Thymus (tissue), 11 donors: Measurements from ENCODE around the gene CCDC89. TPM values are rescaled to one million over a fixed set of nuclear protein-coding genes. Genes with fewer than 3 reads are reported as not detected.
"Not testable (repeated sequence)": the region's sequence is repeated elsewhere in the genome, so short reads cannot be mapped to it uniquely, and the experiment has no call there.

Source experiments
- DNase-seq, 9 donors: peaks; one replicate each; pipeline ENCODE4 v3.0.0-alpha.2; 2013; ENCODE audit warnings: low spot score in 9 of 9, low read depth in 6 of 9, missing footprints in 1 of 9
- H3K27ac ChIP-seq, 2 donors: one replicate each; pipeline ENCODE4 v1.5.1; 2013; ENCODE audit warnings: control low read depth in 1 of 2, low read depth in 1 of 2, low read length in 1 of 2, mild to moderate bottlenecking in 1 of 2, moderate library complexity in 1 of 2
- H3K27me3 ChIP-seq, 2 donors: one replicate each; pipeline ENCODE4 v1.5.1; 2013; ENCODE audit warnings: low read length in 1 of 2; ENCODE audit not compliant: control insufficient read depth in 2 of 2, insufficient read depth in 1 of 2
- H3K36me3 ChIP-seq, 2 donors: one replicate each; pipeline ENCODE4 v1.5.1; 2013; ENCODE audit warnings: low read length in 1 of 2, mild to moderate bottlenecking in 1 of 2, moderate library complexity in 1 of 2; ENCODE audit not compliant: control insufficient read depth in 2 of 2, insufficient read depth in 2 of 2
- H3K4me1 ChIP-seq, 2 donors: one replicate each; pipeline ENCODE4 v1.5.1; 2013; ENCODE audit warnings: low read length in 2 of 2; ENCODE audit not compliant: control insufficient read depth in 2 of 2, insufficient read depth in 2 of 2
- H3K4me3 ChIP-seq, 2 donors: one replicate each; pipeline ENCODE4 v1.5.1; 2013; ENCODE audit warnings: low read length in 2 of 2, control low read depth in 1 of 2, mild to moderate bottlenecking in 1 of 2
- H3K9me3 ChIP-seq, 2 donors: one replicate each; pipeline ENCODE4 v1.5.1; 2013; ENCODE audit warnings: low read length in 1 of 2, mild to moderate bottlenecking in 1 of 2; ENCODE audit not compliant: control insufficient read depth in 2 of 2, insufficient read depth in 1 of 2
- WGBS: extraction: QIAGEN DNeasy Blood & Tissue Kit; methylation state at CpG from one replicate; pipeline ENCODE4 v1.1.7; 2013; 5-methylcytosine and 5-hydroxymethylcytosine counted together
- polyA plus RNA-seq: library from polyadenylated mRNA; stranded (reverse); fragments of 200-250 nt; gene quantifications from one replicate; pipeline ENCODE4 v1.2.3, GENCODE V29; 2013
- total RNA-seq: library from RNA; stranded (reverse); fragments of 120-200 nt; gene quantifications from one replicate; pipeline ENCODE4 v1.2.4, GENCODE V29; 2013
- donor health status: healthy.

CCDC89 gene
- total and polyA plus RNA-seq, 2 donors = 0.66 to 0.78 TPM

DNA sequence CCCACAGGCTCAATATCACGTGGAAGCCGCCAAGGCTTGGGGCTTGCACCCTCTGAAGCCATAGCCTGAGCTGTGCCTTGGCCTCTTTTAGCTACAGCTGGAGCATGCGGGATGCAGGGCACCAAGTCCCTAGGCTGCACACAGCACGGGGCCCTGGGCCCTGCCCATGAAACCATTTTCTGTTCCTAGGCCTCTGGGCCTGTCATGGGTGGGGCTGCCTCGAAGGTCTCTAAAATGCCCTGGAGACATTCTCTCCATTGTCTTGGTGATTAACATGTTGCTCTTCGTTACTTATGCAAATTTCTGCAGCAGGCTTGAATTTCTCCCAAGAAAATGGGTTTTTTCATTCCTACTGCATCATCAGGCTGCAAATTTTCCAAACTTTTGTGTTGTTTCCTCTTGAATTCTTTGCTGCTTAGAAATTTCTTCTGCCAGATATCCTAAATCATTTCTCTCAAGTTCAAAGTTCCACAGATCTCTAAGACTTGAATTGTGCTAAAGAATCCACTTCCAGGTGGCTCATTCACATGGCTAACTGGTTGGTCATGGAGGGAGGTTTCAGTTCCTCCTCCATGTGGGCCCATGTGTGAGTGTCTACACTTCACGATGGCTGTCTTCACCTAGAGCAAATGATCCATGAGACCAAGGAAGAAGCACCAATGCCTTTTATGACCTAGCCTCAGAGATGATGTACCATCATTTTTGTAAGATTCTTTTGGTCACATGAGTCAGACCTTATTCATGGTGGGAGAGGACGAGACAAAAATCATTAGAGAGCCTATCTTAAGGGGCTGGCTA is 13.7 kb downstream of the CCDC89 start:
- no peak overlapping the region for H3K4me3 ChIP-seq
- H3K27me3 ChIP-seq = no peaks in the 10 kb centered on the region
- no peaks in the 10 kb centered on the region for H3K4me1 ChIP-seq
- peaks cover 0 to 2% of the 10 kb centered on the region in 2 donors for H3K9me3 ChIP-seq
- no peak overlapping the region for H3K27ac ChIP-seq
- 91% methylated on average over 8 of the region's 8 CpGs for WGBS
- DNase-seq = no peak
- no peaks in the 10 kb centered on the region for H3K36me3 ChIP-seq

DNA sequence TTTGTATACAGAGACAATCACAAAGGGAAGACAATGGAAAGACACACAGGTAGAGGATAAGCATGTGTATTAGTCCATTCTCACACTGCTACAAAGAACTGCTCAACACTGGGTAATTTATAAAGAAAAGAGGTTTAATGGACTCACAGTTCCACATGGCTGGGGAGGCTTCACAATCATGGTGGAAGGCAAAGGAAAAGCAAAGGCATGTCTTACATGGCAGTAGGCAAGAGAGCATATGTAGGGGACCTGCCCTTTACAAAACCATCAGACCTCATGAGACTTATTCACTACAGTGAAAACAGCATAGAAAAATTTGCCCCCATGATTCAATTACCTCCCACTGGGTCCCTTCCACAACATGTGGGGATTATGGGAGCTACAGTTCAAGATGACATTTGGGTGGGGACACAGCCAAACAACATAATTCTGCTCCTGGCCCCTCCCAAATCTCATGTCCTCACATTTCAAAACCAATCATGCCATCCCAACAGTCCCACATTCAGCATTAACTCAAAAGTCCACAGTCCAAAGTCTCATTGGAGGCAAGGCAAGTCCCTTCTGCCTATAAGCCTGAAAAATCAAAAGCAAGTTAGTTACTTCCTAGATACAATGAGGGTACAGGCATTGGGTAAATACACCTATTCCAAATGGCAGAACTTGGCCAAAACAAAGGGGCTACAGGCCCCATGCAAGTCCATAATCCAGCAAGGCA is 14.9 kb downstream of the CCDC89 start:
- H3K9me3 ChIP-seq, H3K4me3 ChIP-seq, H3K36me3 ChIP-seq, H3K27me3 ChIP-seq, H3K4me1 ChIP-seq, H3K27ac ChIP-seq, DNase-seq: not testable (repeated sequence)

DNA sequence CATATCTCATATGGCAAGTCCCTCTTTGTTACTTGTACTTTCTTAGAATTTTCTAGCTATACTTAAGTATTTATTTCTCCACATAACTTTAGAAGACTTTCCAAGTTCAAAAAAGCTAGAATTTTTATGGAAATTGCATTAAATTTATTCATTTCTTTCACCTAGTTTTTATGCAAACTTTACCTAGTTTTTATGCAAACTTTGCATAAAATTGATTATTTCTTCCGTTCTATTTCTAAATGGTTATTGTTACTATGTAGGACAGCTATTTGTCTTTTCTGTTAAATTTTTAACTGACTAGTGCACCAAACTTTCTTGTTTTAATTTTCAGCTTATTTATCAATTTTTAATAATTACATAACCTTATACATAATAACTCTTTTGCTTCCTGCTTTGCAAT is 17.8 kb downstream of the CCDC89 start:
- no peak for DNase-seq
- Histone ChIP-seq H3K9me3 (peaks cover 0 to 5% of the 10 kb centered on the region in 2 donors), H3K36me3 (peaks cover 0 to 3% of the 10 kb centered on the region in 2 donors), H3K27ac (no peak overlapping the region), H3K4me1 (peaks cover 2% of the 10 kb centered on the region in 2 donors), H3K27me3 (no peaks in the 10 kb centered on the region), H3K4me3 (no peak overlapping the region)
- 98% methylated on average over 1 of the region's 1 CpG for WGBS

DNA sequence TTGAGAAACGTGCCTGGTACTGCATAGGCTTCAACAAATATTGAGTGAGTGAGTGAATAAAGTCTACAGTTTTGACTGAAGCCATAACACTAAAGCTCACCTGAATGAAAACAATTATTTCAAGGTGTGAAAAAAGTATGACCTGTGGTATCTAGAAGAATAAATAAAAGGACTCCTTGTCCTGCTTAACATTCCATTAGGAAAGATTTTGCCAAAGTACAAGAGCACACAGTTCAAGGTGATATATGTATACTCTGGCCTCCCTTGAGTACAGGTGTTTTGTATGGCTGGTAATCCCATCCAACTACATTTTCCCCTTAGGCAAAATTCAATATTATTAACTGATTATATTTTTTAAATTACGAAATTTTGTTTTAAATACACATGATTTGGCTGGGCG is 19.3 kb downstream of the CCDC89 start:
- Histone ChIP-seq H3K4me1 (peaks cover 4 to 5% of the 10 kb centered on the region in 2 donors), H3K27ac (no peak overlapping the region), H3K9me3 (peaks cover 0 to 5% of the 10 kb centered on the region in 2 donors), H3K4me3 (no peak overlapping the region), H3K27me3 (no peaks in the 10 kb centered on the region), H3K36me3 (peaks cover 0 to 5% of the 10 kb centered on the region in 2 donors)
- WGBS = 96% methylated on average over 3 of the region's 3 CpGs
- DNase-seq = no peak

- peak in 1 of 9 donors; percentile 7 for DNase-seq
- Histone ChIP-seq H3K4me1 (peaks cover 4 to 5% of the 10 kb centered on the region in 2 donors), H3K36me3 (peaks cover 0 to 8% of the 10 kb centered on the region in 2 donors), H3K4me3 (no peak overlapping the region), H3K27ac (no peak overlapping the region), H3K9me3 (peaks cover 0 to 3% of the 10 kb centered on the region in 2 donors), H3K27me3 (no peaks in the 10 kb centered on the region)
- whole genome bisulfite sequencing = 81% methylated on average over 5 of the region's 5 CpGs
Observed at GRCh38 chr11:85665733-85666132, 20.3 kb downstream of the CCDC89 start.

GRCh38 chr11:85664615-85665481 is 21.1 kb downstream of the CCDC89 start, which contains the start of gene CREBZF:
CREBZF (minus strand) TSS chr11:85665129; CDS start chr11:85664875, 254 bp downstream.
- Histone ChIP-seq H3K4me1 (peaks cover 4 to 5% of the 10 kb centered on the region in 2 donors), H3K4me3 (peak within 1 kb of the TSS; percentile 80 to 97), H3K36me3 (peaks cover 0 to 16% of the 10 kb centered on the region in 2 donors), H3K27ac (peak within 1 kb of the TSS; percentile 98 to 99), H3K9me3 (peaks cover 0 to 3% of the 10 kb centered on the region in 2 donors), H3K27me3 (no peaks in the 10 kb centered on the region)
- DNase-seq = peak; percentile 82 to 95 (median 86)
- under 1% methylated on average over 67 of the region's 67 CpGs for WGBS

GRCh38 chr11:85663753-85664614 is 22.0 kb downstream of the CCDC89 start:
- DNase-seq = peak in 7 of 9 donors; percentile 69 to 92 (median 80)
- H3K4me1 ChIP-seq = peaks cover 4 to 5% of the 10 kb centered on the region in 2 donors

More at GRCh38 chr11:85663753-85664614, 22.0 kb downstream of the CCDC89 start:
- Histone ChIP-seq H3K9me3 (peaks cover 0 to 3% of the 10 kb centered on the region in 2 donors), H3K27ac (peak overlapping the region; percentile 98 to 99), H3K4me3 (peak overlapping the region; percentile 80 to 97), H3K27me3 (no peaks in the 10 kb centered on the region), H3K36me3 (peaks cover 0 to 24% of the 10 kb centered on the region in 2 donors)
- under 1% methylated on average over 73 of the region's 73 CpGs for whole genome bisulfite sequencing
